Gastroesophageal sphincter (tissue), 2 donors: ENCODE measurements around the gene MBNL1.

Source experiments
- EP300 ChIP-seq: sonication (generic); formaldehyde crosslinking; IDR thresholded peaks from one replicate; pipeline ENCODE4 v1.6.1; 2017; ENCODE audit warnings: antibody characterized with exemption, mild to moderate bottlenecking
- POLR2A ChIP-seq, 2 donors: fragments of 450-650 bp; IDR thresholded peaks; one replicate each; pipeline ENCODE4 v1.6.1; 2017; ENCODE audit warnings: antibody characterized with exemption in 2 of 2, mild to moderate bottlenecking in 2 of 2, moderate library complexity in 1 of 2

- no peak for TF ChIP-seq POLR2A (IDR thresholded peaks at IDR 0.05)
- TF ChIP-seq EP300, result no peak
Measured at GRCh38 chr3:152296971-152297370, 28.2 kb downstream of the MBNL1 start.
